Measurements from ENCODE around the gene PTPN2. TPM values are rescaled to one million over a fixed set of nuclear protein-coding genes. Genes with fewer than 3 reads are reported as not detected.

The PTPN2 gene
- total RNA-seq, 3 donors from 2014 or later (not counting 1 experiment from before 2014, with no cell fraction given): 110 to 115 (median 112) TPM

DNA sequence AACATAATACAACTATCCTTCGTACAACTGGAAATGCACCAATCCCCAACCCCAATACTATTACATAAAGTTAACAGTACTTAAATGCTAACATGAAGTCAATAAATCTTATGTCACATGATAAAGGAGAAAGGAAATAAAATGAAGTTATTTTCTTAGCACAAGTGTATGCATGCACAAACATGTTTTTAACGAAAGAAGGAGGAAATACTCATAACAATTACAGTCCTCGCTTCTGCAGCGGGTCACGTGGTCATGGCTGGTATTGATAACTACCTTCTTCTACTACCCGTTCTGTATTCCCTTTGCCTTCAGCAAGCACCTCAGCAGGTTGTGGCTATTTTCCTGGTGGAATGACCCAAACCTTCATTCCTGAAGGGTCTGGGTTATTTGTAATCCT, 129.5 kb downstream of the PTPN2 start:
- H3K4me3 ChIP-seq (ENCODE audit: low read length): no peak overlapping the region
- H3K27ac ChIP-seq (ENCODE audit: low read length): no peak overlapping the region
- intact Hi-C loops (cut with micrococcal nuclease): no loop called here
- no peak for TF ChIP-seq CTCF (IDR thresholded peaks at IDR 0.05)
- Mint-ChIP-seq H3K36me3 (no peaks in the 10 kb centered on the region), H3K9me3 (no peaks in the 10 kb centered on the region), H3K4me1 (peaks cover 0 to 4% of the 10 kb centered on the region in 2 donors), H3K27me3 (ENCODE audit: low read depth in 2 of 2) (peaks cover 0 to under 1% of the 10 kb centered on the region in 2 donors), H3K4me3 (no peak overlapping the region), H3K27ac (no peak overlapping the region)
- no peaks in the 10 kb centered on the region for H3K36me3 ChIP-seq (ENCODE audit: control insufficient read depth, insufficient read depth, low read length)
- no peaks in the 10 kb centered on the region for H3K4me1 ChIP-seq (ENCODE audit: control insufficient read depth, insufficient read depth, low read length)
- no peak for DNase-seq
- H3K27me3 ChIP-seq (ENCODE audit: control insufficient read depth, insufficient read depth, low read length): no peaks in the 10 kb centered on the region
- 84% methylated on average over 5 of the region's 6 CpGs for WGBS (ENCODE audit: insufficient coverage)
- ATAC-seq: no peak
- no peaks in the 10 kb centered on the region for H3K9me3 ChIP-seq (ENCODE audit: control insufficient read depth, insufficient read depth, low read length)

- no peak for DNase-seq
Observed at GRCh38 chr18:12751891-12752290, 132.1 kb downstream of the PTPN2 start.

GRCh38 chr18:12751503-12751884, 132.5 kb downstream of the PTPN2 start:
- Mint-ChIP-seq H3K4me3 (no peak overlapping the region), H3K9me3 (no peaks in the 10 kb centered on the region), H3K27me3 (ENCODE audit: low read depth in 2 of 2) (peaks cover 0 to 5% of the 10 kb centered on the region in 2 donors), H3K4me1 (peaks cover 0 to 8% of the 10 kb centered on the region in 2 donors), H3K27ac (no peak overlapping the region), H3K36me3 (no peaks in the 10 kb centered on the region)
- TF ChIP-seq CTCF (IDR thresholded peaks at IDR 0.05): no peak
- Histone ChIP-seq H3K27ac (ENCODE audit: low read length) (no peak overlapping the region), H3K4me1 (ENCODE audit: control insufficient read depth, insufficient read depth, low read length) (no peaks in the 10 kb centered on the region), H3K36me3 (ENCODE audit: control insufficient read depth, insufficient read depth, low read length) (no peaks in the 10 kb centered on the region), H3K9me3 (ENCODE audit: control insufficient read depth, insufficient read depth, low read length) (no peaks in the 10 kb centered on the region), H3K4me3 (ENCODE audit: low read length) (no peak overlapping the region), H3K27me3 (ENCODE audit: control insufficient read depth, insufficient read depth, low read length) (no peaks in the 10 kb centered on the region)
- WGBS (ENCODE audit: insufficient coverage): 92% methylated on average over 5 of the region's 5 CpGs
- intact Hi-C loops (cut with micrococcal nuclease): no loop called here
- DNase-seq: no peak
- no peak for ATAC-seq

More at GRCh38 chr18:12751891-12752290, 132.1 kb downstream of the PTPN2 start:
- Mint-ChIP-seq H3K27me3 (ENCODE audit: low read depth in 2 of 2) (peaks cover 0 to 5% of the 10 kb centered on the region in 2 donors), H3K9me3 (no peaks in the 10 kb centered on the region), H3K4me1 (peaks cover 0 to 8% of the 10 kb centered on the region in 2 donors), H3K4me3 (no peak overlapping the region), H3K36me3 (no peaks in the 10 kb centered on the region), H3K27ac (no peak overlapping the region)
- Histone ChIP-seq H3K36me3 (ENCODE audit: control insufficient read depth, insufficient read depth, low read length) (no peaks in the 10 kb centered on the region), H3K4me1 (ENCODE audit: control insufficient read depth, insufficient read depth, low read length) (no peaks in the 10 kb centered on the region), H3K9me3 (ENCODE audit: control insufficient read depth, insufficient read depth, low read length) (no peaks in the 10 kb centered on the region), H3K27ac (ENCODE audit: low read length) (no peak overlapping the region), H3K27me3 (ENCODE audit: control insufficient read depth, insufficient read depth, low read length) (no peaks in the 10 kb centered on the region), H3K4me3 (ENCODE audit: low read length) (no peak overlapping the region)
- 97% methylated on average over 4 of the region's 4 CpGs for WGBS (ENCODE audit: insufficient coverage)
- no peak for TF ChIP-seq CTCF (IDR thresholded peaks at IDR 0.05)
- intact Hi-C loops (cut with micrococcal nuclease): no loop called here
- ATAC-seq: no peak

Data from natural killer cell (primary cell).